Body of pancreas (tissue), 4 donors: ENCODE data around the gene CMTM3.

Experiments
- POLR2A ChIP-seq, 3 donors: fragments of 450-650 bp; IDR thresholded peaks; one replicate each; pipeline ENCODE4 v1.6.1; 2016; ENCODE audit warnings: antibody characterized with exemption in 3 of 3, mild to moderate bottlenecking in 2 of 3
- TF ChIP-seq, protein P1 (sequence below), 7 experiments: fragments of 450-650 bp in 4 of 7; fragments of 200-600 bp in 3 of 7; sonication (generic) in 3 of 7; IDR thresholded peaks; one replicate each; pipeline ENCODE4 v1.5.1; 2016 to 2019; ENCODE audit warnings: antibody characterized with exemption in 7 of 7

DNA sequence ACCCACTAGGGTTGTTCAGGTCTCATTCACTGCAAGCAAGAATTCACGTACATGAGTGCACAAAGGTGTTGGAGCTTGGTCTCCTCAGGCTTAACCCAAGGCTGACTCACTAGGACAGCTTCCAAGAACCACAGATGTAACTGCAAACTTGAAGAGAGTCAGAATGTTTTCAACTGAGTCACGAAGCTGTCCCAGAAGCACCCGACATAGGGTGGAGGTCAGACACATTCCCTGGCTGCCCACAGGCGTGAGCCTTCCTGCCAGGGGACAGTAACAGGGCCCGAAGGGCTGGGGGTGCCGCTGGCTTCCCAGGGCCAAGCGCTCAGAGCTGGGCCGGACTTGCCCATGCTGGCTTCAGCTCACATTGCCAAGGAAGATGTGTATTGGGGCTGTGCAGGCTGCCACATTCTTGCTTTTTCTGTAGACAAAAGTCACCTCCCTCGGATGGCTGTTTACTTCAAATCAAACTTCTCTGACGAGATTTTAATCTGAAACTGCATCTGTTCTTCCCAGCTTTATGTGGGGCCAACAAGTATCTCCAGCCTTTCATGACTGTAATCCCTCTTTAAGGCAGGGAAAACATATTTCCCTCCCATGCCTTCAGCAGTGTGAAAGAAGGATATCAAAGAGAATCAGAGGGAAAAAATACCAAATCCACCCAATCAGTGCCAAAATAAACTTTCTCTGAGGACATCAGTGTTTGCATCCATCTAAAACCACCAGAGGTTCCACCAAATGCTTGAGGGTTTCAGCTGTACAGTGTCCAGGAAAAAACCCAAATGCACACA lies 14.3 kb downstream of the CMTM3 start:
- TF ChIP-seq, protein P1, sequence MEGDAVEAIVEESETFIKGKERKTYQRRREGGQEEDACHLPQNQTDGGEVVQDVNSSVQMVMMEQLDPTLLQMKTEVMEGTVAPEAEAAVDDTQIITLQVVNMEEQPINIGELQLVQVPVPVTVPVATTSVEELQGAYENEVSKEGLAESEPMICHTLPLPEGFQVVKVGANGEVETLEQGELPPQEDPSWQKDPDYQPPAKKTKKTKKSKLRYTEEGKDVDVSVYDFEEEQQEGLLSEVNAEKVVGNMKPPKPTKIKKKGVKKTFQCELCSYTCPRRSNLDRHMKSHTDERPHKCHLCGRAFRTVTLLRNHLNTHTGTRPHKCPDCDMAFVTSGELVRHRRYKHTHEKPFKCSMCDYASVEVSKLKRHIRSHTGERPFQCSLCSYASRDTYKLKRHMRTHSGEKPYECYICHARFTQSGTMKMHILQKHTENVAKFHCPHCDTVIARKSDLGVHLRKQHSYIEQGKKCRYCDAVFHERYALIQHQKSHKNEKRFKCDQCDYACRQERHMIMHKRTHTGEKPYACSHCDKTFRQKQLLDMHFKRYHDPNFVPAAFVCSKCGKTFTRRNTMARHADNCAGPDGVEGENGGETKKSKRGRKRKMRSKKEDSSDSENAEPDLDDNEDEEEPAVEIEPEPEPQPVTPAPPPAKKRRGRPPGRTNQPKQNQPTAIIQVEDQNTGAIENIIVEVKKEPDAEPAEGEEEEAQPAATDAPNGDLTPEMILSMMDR (IDR thresholded peaks at IDR 0.05), result no peak
- TF ChIP-seq POLR2A (IDR thresholded peaks at IDR 0.05), result no peak
